ENCODE results near the gene BCL7C. TPM values are rescaled to one million over a fixed set of nuclear protein-coding genes. Genes with fewer than 3 reads are reported as not detected.

Gene BCL7C
- total and polyA plus RNA-seq, 10 of the 15 experiments (the other 5 are each of a cell fraction or from before 2014, with no cell fraction given), result 1.1 to 30.5 (median 13.7) TPM

- Histone ChIP-seq H3K9me3 (replicated peaks; ENCODE audit: control insufficient read depth, insufficient read depth, low read length) (no peaks in the 10 kb centered on the region), H3K27ac (ENCODE audit: control insufficient read depth, insufficient read depth) (peak overlapping the region; percentile 32; the same call in 1 of the 2 replicates), H3K9ac (ENCODE audit: control insufficient read depth, insufficient read depth, low read length) (peak overlapping the region; percentile 57), H3K27me3 (replicated peaks in 1 of 2; ENCODE audit: control insufficient read depth in 2 of 2, insufficient read depth in 2 of 2, low read length in 1 of 2) (no peaks in the 10 kb centered on the region), H3K4me2 (ENCODE audit: control insufficient read depth, insufficient read depth) (peak overlapping the region; percentile 48), H3K4me3 (peak overlapping the region; percentile 81), H2AFZ (ENCODE audit: control insufficient read depth, low read depth, low read length) (no peak overlapping the region), H3K79me2 (ENCODE audit: control insufficient read depth, insufficient read depth, low read length) (peaks cover 5% of the 10 kb centered on the region), H4K20me1 (ENCODE audit: control insufficient read depth, insufficient read depth) (no peaks in the 10 kb centered on the region), H3K36me3 (ENCODE audit: control insufficient read depth in 2 of 2, insufficient read depth in 2 of 2, low read length in 1 of 2) (no peaks in the 10 kb centered on the region; a peak in 2 of 4 replicates), H3K4me1 (ENCODE audit: control insufficient read depth, insufficient read depth, low read length) (peaks cover 4% of the 10 kb centered on the region; the same call in 1 of the 2 replicates)
- DNase-seq (ENCODE audit: low read depth, low spot score) (no peak), ATAC-seq (no peak), FAIRE-seq (no peak)
- no TSS peak for BruUV-seq (replicated peaks)
- POLR2A ChIA-PET, result interaction anchor here (0.5 to 1.5 kb wide), 4 partner anchors 16 to 1009 kb away, joined by 3 to 8 read pairs (median 3); no protein-coding TSS in a partner anchor
- RAD21 ChIA-PET (ENCODE audit: unreplicated experiment), result interaction anchor here (0.6 to 1.3 kb wide), 4 partner anchors 29 to 111 kb away, joined by 3 to 5 read pairs (median 4); no protein-coding TSS in a partner anchor
- 5% methylated on average over 20 of the region's 53 CpGs for WGBS (ENCODE audit: insufficient coverage, insufficient replicate concordance, low lambda C conversion rate, missing lambda C conversion rate)
- SMC1A ChIA-PET (ENCODE audit: uncharacterized antibody, unreplicated experiment), result no interaction called here
- in situ Hi-C loops (cut with MboI), result loop anchor here (5.0 kb wide), 1 partner anchor 82 kb away; no protein-coding TSS in a partner anchor
- intact Hi-C loops (cut with micrococcal nuclease; ENCODE audit: unreplicated experiment), result loop anchor here (5.0 to 10.0 kb wide), 3 partner anchors 162 to 269 kb away; partner anchors contain the start of genes CFAP119, FBRS, PRR14 and RNF40
- CTCF ChIA-PET, result interaction anchor here (1.1 to 5.2 kb wide), 2 partner anchors 17 to 23 kb away, joined by 3 to 26 read pairs; no protein-coding TSS in a partner anchor
- TF ChIP-seq CHD2 (IDR thresholded peaks at IDR 0.05; ENCODE audit: borderline replicate concordance, low read depth, low read length) (no peak), ATF3 (IDR thresholded peaks at IDR 0.05; ENCODE audit: borderline replicate concordance, extremely low read depth, low read depth, low read length) (no peak), HDAC6 (IDR thresholded peaks at IDR 0.05; ENCODE audit: unreplicated experiment) (no peak), ZSCAN29 (IDR thresholded peaks at IDR 0.05) (no peak), JUNB (IDR thresholded peaks at IDR 0.05) (no peak), MEF2B (IDR thresholded peaks at IDR 0.05; ENCODE audit: partially characterized antibody, poor library complexity, severe bottlenecking) (no peak), ZNF207 (IDR thresholded peaks at IDR 0.05; ENCODE audit: borderline replicate concordance) (no peak), HCFC1 (IDR thresholded peaks at IDR 0.05; ENCODE audit: low read length) (no peak), PRDM15 (CRISPR knock-in tag; IDR thresholded peaks at IDR 0.05) (no peak), SREBF2 (IDR thresholded peaks at IDR 0.05; ENCODE audit: low read length) (no peak), BRCA1 (IDR thresholded peaks at IDR 0.05; ENCODE audit: low read depth, low read length) (no peak), REST (IDR thresholded peaks at IDR 0.05; ENCODE audit: low read depth, low read length) (no peak), ZNF217 (IDR thresholded peaks at IDR 0.05) (no peak)
These were observed 30.4 kb upstream of the BCL7C start for GRCh38 chr16:30924076-30924912.

Measured in GM12878 (cell line).